ENCODE data around the gene ASB3. TPM values are rescaled to one million over a fixed set of nuclear protein-coding genes. Genes with fewer than 3 reads are reported as not detected.
A peak's percentile ranks its signal among the peaks of the same experiment; 100 is the strongest.
"Not testable (repeated sequence)": the region's sequence is repeated elsewhere in the genome, so short reads cannot be mapped to it uniquely, and the experiment has no call there.

The ASB3 gene
- total RNA-seq, 1 experiment from 2014 or later: 11.9 TPM

DNA sequence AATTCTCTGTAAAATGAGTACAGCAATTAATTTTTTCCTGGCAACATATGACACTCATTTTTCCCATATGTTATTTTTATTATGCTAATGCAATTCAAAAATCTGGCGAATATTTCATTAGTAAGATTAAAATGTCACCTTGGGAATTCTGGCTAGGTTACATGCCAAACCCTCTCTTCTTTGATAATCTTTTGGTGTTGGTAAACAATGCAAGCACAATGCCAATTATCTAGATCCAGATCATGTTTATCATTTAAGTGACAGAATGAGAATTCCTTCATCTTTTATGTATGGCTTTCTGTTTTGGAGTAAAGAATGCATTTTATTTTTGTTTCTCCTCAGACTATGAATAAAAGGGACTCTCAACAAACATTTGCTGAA lies 39.3 kb upstream of the ASB3 start:
- H4K20me1 ChIP-seq (ENCODE audit: low read length): no peaks in the 10 kb centered on the region
- no peak overlapping the region for H3K9ac ChIP-seq (ENCODE audit: low read length)

DNA sequence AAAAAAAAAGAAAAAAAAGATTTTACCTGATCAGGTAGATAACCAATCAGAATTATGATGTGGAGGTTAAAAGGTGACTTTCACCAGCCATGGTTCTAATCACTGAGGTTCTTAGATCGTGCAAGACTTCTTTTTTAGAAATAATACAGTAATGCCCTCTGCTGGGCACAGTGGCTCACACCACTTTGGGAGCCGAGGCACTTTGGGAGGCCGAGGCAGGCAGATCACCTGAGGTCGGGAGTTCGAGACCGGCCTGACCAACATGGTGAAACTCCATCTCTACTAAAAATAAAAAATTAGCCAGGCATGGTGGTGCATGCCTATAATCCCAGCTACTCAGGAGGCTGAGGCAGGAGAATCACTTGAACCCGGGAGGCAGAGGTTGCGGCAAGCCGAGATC lies 36.9 kb upstream of the ASB3 start:
- H3K79me2 ChIP-seq (ENCODE audit: low read length); H3K9me2 ChIP-seq (replicated peaks; ENCODE audit: low read length); POLR2A ChIA-PET (ENCODE audit: unreplicated experiment); H3K4me1 ChIP-seq (ENCODE audit: insufficient read depth, low read length); CTCF ChIA-PET; ATAC-seq; H4K20me1 ChIP-seq (ENCODE audit: low read length); H3K9ac ChIP-seq (ENCODE audit: low read length); H3K27ac ChIP-seq (ENCODE audit: low read length); H3K27me3 ChIP-seq (ENCODE audit: low read length); intact Hi-C loops (cut with micrococcal nuclease); H3K4me3 ChIP-seq (ENCODE audit: low read length); H3K9me3 ChIP-seq (ENCODE audit: low read length); H3K4me2 ChIP-seq (ENCODE audit: low read length); H3K36me3 ChIP-seq (ENCODE audit: low read depth, low read length); BruUV-seq (replicated peaks); H2AFZ ChIP-seq (ENCODE audit: low read length); H3F3A ChIP-seq (ENCODE audit: low read length, unreplicated experiment): not testable (repeated sequence)
- TF ChIP-seq, protein P1, sequence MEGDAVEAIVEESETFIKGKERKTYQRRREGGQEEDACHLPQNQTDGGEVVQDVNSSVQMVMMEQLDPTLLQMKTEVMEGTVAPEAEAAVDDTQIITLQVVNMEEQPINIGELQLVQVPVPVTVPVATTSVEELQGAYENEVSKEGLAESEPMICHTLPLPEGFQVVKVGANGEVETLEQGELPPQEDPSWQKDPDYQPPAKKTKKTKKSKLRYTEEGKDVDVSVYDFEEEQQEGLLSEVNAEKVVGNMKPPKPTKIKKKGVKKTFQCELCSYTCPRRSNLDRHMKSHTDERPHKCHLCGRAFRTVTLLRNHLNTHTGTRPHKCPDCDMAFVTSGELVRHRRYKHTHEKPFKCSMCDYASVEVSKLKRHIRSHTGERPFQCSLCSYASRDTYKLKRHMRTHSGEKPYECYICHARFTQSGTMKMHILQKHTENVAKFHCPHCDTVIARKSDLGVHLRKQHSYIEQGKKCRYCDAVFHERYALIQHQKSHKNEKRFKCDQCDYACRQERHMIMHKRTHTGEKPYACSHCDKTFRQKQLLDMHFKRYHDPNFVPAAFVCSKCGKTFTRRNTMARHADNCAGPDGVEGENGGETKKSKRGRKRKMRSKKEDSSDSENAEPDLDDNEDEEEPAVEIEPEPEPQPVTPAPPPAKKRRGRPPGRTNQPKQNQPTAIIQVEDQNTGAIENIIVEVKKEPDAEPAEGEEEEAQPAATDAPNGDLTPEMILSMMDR (conservative IDR thresholded peaks at IDR 0.05; ENCODE audit: low read depth, low read length): peak; percentile 40
- peak; percentile 28 for DNase-seq

More for the DNA sequence above, 39.3 kb upstream of the ASB3 start:
- CTCF ChIA-PET: no interaction called here
- intact Hi-C loops (cut with micrococcal nuclease): no loop called here
- POLR2A ChIA-PET (ENCODE audit: unreplicated experiment): no interaction called here
- no peaks in the 10 kb centered on the region for H3F3A ChIP-seq (ENCODE audit: low read length, unreplicated experiment)
- ATAC-seq (no peak), DNase-seq (no peak)
- H3K27me3 ChIP-seq (ENCODE audit: low read length): no peaks in the 10 kb centered on the region
- H3K4me1 ChIP-seq (ENCODE audit: insufficient read depth, low read length): no peaks in the 10 kb centered on the region
- H3K4me3 ChIP-seq (ENCODE audit: low read length): no peak overlapping the region
- no peaks in the 10 kb centered on the region for H3K79me2 ChIP-seq (ENCODE audit: low read length)
- H3K9me3 ChIP-seq (ENCODE audit: low read length): no peaks in the 10 kb centered on the region
- no peaks in the 10 kb centered on the region for H3K9me2 ChIP-seq (replicated peaks; ENCODE audit: low read length)
- H3K4me2 ChIP-seq (ENCODE audit: low read length): no peak overlapping the region
- H2AFZ ChIP-seq (ENCODE audit: low read length): no peak overlapping the region
- TF ChIP-seq EZH2phosphoT487 (IDR thresholded peaks at IDR 0.05; ENCODE audit: borderline replicate concordance, low read length) (no peak), EZH2 (IDR thresholded peaks at IDR 0.05; ENCODE audit: low read length, unreplicated experiment) (no peak)
- TF ChIP-seq, protein P1 (conservative IDR thresholded peaks at IDR 0.05; ENCODE audit: low read depth, low read length): no peak
- no peaks in the 10 kb centered on the region for H3K36me3 ChIP-seq (ENCODE audit: low read depth, low read length)
- BruUV-seq (replicated peaks): no TSS peak
- no peak overlapping the region for H3K27ac ChIP-seq (ENCODE audit: low read length)

DNA sequence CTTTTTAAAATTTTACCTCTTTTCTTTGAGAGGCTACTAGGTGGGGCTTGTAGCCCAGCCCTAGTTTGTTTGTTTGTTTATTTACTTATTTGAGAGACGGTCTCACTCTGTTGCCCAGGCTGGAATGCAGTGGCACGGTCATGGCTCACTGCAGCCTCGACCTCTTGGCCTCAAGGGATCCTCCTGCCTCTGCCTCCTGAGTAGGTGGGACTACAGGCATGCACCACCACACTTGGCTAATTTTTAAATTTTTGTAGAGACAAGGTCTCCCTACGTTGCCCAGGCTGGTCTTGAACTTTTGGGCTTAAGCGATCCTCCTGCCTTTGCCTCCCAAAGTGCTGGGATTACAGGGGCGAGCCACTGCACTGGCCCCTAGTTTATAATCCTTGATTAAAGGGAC lies 35.1 kb upstream of the ASB3 start:
- Histone ChIP-seq H3K36me3 (ENCODE audit: low read depth, low read length) (peaks cover 10% of the 10 kb centered on the region), H3K9ac (ENCODE audit: low read length) (no peak overlapping the region), H3K9me3 (ENCODE audit: low read length) (no peaks in the 10 kb centered on the region), H2AFZ (ENCODE audit: low read length) (no peak overlapping the region), H3F3A (ENCODE audit: low read length, unreplicated experiment) (no peaks in the 10 kb centered on the region), H3K27me3 (ENCODE audit: low read length) (no peaks in the 10 kb centered on the region), H3K4me3 (ENCODE audit: low read length) (no peak overlapping the region), H4K20me1 (ENCODE audit: low read length) (no peaks in the 10 kb centered on the region), H3K9me2 (replicated peaks; ENCODE audit: low read length) (no peaks in the 10 kb centered on the region), H3K79me2 (ENCODE audit: low read length) (no peaks in the 10 kb centered on the region), H3K4me1 (ENCODE audit: insufficient read depth, low read length) (no peaks in the 10 kb centered on the region), H3K4me2 (ENCODE audit: low read length) (no peak overlapping the region), H3K27ac (ENCODE audit: low read length) (no peak overlapping the region)
- ATAC-seq: no peak
- DNase-seq: no peak
- BruUV-seq (replicated peaks): no TSS peak
- ChIA-PET CTCF (no interaction called here), POLR2A (ENCODE audit: unreplicated experiment) (no interaction called here)
- TF ChIP-seq, protein P1 (conservative IDR thresholded peaks at IDR 0.05; ENCODE audit: low read depth, low read length): no peak
- TF ChIP-seq EZH2phosphoT487 (IDR thresholded peaks at IDR 0.05; ENCODE audit: borderline replicate concordance, low read length) (no peak), EZH2 (IDR thresholded peaks at IDR 0.05; ENCODE audit: low read length, unreplicated experiment) (no peak)
- intact Hi-C loops (cut with micrococcal nuclease): no loop called here

Data from PC-3 (cell line).